Measurements from ENCODE around the gene AGPAT3.

DNA sequence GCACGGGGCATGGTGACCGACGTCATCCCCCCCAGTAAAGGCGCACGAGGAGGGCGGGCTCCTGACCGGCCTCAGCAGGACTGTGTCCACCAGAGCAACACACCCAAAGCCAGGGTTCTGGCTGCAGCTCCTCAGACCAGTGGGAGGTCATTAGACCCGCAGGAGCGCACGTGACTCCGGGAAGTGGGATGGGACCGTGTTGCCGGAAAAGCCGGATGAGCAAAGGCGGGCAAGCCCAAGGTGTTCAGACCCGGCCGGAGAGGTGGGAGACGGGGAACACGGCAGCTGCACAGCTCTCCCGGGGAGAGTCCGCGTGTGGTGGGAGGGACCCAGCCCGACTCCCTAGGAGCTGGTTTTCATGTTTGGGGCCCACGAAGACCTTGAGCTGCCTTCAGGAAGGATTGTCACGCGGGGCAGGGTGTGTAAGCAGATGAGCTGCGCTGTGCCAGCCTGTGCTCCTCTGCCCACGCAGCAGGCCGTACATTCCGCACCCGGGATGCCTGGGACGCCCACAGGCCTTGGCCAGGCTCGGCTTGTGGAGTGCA is 126.5 kb downstream of the AGPAT3 start:
- TF ChIP-seq CTCF (IDR thresholded peaks at IDR 0.05) (no peak), ZFX (IDR thresholded peaks at IDR 0.05; ENCODE audit: borderline replicate concordance) (no peak)
